IPS DF 19.7 (cell line): ENCODE results near the gene AREL1.

ENCODE experiments used
- DNase-seq: peaks from one replicate; pipeline ENCODE4 v3.0.0-alpha.2; 2013; ENCODE audit warnings: low read depth, low spot score

The AREL1 gene

DNA sequence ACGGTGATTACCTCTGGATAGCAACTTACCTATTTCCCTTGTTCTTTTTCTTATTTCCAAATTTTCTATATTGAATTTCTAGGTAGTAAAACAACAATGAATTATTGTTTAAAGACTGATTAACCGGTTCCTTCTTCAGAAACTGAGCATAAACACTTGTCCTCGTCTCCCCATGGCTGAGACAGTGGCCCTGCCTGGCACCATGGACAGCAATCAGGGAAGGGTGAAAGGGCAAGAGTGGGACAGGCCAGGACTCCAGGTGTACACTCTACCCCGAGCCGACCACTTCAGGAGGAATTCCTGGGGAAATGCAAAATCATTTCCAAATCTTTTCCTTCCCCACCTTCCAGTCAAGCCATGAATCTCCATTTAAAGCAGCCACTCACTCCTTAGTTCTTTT is 52.0 kb downstream of the AREL1 start:
- no peak for DNase-seq

DNA sequence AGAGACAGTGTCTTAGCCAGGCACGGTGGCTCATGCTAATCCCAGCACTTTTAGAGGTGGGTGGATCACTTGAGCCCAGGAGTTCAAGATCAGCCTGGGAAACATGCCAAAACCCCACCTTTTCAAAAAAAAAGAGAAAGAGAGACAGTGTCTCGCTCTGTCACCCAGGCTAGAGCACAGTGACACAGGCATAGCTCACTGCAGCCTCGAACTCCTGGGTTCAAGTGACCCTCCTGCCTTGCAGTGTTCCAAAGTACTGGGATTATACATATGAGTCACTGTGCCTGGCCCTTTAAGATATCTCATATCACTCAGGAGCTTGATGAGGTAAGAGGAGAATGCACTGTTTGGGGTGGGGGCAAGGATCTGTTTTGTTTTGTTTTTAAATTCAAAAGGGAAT is 52.7 kb downstream of the AREL1 start:
- DNase-seq, result no peak

DNA sequence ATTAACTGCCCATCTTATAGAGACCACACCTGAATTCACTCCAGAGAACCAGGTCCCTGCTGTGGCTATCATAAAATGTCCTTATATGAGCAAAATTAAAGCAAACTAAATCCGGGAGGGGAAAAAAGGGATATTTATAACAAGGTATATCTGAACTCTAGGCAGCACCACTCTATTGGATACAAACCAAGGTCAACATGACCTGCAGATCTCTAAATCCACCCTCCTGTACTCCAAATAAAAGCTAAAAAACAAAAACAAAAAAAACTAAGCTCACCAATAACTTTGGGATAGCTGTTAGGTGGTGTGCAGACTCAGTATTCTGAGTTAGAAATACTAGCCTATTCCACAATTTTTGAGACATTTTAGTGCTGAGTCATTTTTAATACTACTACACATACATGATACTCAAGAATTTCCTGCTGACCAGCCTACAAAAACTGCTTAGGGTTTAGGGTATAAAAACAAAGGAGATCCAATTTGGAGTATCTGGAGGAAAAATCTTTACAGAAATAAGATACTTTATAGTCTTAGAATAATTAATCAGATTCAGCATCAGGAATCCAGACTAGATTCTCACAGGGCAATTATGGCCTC is 54.2 kb downstream of the AREL1 start:
- no peak for DNase-seq

DNA sequence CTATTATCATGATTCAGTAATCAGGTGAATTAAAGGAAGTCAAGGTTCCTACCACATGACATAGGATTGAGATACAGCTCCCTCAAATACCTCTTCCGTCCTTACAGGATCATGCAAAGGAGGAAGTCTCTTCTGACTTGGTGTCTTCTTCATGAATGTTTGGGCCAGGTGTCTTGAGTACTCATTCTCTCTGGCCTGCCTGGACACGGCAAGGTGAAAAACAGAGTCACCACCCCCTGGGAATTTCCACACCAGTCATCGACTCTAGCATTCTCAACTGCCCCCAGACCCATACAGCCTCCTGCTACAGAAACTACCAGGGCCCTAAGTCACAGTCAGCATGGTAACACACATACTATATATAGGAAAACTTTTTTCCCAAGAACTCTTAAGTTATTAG is 55.9 kb downstream of the AREL1 start:
- DNase-seq, result no peak

DNA sequence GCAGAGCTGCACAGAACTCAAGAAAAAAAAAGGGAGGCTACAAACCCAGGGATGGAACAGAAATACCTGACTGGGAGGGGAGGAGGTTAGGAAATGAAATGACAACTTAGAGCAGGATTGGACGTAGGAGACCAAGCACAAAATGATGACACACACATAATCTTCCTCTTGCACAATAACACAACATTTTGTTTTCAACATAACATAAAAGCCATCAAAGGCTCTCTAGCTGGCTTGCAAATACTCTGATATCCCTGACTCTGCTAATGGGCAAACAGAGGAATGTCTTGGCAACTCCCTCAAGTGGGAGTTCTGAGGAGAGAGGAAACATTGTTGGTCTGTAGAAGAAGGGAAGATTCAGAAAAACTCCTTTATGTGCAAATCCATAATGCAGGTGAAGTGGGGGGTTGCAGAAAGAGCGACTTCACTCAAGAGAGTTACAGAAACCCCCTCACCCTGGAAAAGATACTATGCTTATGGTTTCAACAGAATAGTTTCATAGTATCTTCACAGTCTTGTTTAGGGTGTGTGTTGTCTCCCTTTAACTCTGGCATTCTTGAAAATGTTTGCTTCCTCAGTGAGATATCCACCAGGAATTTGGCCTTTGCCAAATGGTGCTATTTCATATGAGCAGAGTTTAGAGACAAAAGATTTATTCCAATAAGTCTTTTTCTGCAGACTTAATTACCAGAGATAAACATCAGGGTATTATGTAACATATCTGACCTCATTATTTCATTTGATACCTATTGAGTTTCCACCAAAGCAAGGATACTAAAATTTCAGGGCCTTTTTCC is 57.1 kb downstream of the AREL1 start:
- no peak for DNase-seq

DNA sequence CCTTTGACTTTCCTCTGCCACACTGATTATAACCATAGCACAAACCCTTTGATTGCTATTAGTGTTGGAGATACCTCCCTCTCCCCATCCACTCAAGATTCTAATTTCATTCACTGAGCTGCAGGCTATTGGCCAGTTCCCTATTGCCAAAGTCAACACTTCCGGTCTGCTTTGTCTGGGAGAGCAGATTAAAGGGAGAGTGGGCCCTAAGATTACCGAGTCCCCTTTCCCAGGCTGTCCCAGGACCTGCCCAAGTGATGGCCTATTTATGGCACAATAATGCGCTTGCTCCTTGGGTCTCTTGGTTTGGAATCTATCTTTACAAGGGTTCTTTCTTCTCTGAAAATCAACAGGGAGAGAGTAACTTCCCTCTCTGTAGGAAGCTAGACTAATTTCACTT is 57.9 kb downstream of the AREL1 start:
- no peak for DNase-seq

DNA sequence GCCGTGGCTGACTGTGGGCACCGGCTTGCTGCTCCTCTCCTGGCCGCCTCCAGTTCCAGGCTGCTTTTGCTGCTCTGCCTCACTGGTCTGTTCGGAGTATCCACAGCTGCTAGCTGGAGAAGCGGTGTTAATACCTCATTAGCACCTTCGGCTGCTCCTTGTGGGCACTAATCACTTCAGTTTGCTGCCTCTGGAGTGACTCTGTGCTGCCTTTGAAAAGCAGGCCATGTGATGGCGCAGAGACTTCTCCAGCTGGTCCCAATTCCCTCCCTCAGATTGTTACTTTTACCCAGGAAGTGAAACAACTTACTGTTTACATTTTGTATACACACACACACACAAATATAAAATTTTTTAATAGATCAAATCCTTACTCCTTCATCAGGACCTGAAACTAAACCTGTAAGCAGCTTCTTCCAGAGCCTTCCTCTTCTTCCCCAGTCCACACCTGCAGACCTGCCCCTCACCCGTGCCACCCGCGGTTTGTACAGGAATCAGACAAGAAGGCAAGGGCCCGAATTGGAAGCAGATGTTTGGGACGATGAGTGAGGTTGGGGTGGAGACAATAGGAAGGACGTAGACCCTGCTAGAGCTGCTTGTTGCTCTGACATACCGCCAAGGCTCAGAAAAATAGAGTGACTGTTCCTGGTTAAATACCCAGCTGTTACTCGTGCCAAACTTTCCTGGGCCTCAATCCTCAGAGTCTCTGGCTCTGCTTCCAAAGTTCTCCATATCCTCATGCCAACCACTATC is 59.3 kb downstream of the AREL1 start:
- DNase-seq, result no peak

DNA sequence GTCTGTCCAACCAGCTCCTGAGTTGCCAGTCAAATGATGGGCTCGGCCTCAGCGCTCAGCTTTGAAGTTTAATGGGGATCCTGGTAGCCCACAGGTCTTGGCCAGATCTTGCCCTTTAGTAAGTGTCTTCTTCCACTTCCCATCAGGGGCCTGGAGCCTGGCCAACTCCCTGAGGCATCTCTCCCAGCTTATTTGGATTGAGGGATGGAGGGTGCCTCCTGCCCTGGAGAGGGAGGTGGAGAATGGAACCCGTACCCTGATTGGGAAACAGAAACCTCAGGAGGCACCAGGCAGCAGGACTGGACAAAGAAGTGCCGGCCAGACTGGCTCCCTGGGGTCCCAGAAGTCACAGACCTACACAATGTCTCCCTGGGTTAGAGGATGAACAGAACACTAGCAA is 60.3 kb downstream of the AREL1 start:
- DNase-seq, result no peak

DNA sequence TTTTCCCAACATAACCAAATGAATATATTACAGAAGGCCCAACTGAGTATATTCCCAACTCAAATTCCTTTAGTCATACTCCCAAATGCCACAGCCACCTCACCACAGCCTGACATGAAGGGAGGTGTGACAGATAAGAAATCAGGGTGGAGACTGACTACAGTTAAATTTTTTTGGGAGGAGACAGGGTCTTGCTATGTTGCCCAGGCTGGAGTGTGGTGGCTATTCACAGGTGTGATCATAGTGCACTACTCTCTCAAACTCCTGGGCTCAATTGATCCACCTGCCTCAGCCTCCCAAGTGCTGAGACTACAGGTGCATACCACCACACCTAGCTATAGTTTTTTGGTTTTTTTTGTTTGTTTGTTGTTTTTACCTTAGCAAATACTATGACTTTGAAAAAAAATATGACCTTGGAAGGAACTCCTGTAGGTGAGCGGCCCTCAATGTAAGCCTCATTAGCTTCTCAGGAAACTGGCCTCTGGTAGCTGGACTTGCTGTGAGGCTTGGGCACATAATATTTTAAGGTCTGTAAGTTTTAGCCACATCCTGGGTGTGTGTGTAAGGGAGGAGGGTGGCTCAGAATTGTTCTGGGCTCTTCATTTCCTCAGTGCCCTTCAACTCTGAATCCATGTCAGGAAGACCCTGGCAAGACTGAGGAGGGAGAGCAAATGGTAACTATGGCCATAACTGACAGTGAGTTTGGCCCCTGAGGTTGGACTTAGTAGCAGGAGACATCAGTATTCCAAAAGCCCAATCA is 61.8 kb downstream of the AREL1 start:
- no peak for DNase-seq

DNA sequence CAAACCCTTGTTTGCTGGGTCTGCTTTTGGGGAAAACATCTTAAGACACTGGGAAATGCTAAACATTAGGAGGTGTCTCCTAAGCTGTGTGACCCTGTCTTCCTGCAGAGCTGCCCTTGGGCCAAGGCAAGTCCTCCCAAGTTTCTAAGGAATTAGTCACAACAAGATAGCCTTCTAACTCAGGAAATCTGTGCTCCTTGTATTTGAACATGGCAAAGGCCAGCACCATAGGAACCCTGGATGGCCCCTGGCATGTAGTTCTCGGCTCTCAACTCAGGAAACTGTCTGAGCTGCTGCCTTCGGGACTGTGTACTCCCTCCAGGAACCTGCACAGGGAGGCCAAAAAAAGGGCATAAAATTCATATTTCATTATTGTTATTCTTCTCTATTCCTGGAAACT is 63.2 kb downstream of the AREL1 start:
- DNase-seq, result no peak

DNA sequence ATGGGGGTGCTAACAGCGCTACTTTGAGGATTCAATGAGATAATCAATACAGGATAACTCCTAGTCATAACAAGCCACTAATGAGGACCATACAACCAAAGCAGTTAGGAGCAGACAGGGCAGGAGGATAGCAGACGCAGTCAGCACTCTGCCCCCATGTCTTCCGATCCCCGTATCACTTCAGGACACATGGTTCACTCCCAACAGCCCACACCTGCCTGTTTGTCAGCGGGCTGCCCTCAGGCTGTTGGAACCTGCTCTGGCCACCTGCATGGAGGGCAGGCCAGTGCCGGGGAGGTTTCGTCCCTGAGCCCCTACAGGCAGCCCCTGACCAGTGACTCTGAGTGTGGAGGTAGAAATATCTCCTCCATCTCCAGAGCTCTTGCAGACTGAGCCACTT is 63.7 kb downstream of the AREL1 start:
- DNase-seq, result no peak

DNA sequence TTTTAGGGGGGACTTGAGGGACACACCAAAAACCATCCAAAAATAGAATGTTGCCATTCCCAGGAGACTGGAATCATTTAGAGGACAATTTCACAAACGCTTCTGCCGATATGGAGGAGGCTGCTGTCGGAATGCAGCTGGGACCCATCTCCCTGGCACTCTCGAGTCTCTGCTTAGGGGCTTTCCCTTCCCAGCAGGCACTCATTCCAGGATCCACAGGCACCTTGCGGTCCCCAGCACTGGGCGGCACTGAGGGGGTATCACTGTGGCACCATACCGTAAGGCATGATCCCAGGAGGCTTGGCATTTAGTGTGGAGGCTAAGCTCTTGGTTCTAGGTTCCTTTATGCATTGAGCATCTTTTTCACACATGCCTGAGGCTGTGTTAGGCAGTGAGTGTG is 64.3 kb downstream of the AREL1 start:
- no peak for DNase-seq

DNA sequence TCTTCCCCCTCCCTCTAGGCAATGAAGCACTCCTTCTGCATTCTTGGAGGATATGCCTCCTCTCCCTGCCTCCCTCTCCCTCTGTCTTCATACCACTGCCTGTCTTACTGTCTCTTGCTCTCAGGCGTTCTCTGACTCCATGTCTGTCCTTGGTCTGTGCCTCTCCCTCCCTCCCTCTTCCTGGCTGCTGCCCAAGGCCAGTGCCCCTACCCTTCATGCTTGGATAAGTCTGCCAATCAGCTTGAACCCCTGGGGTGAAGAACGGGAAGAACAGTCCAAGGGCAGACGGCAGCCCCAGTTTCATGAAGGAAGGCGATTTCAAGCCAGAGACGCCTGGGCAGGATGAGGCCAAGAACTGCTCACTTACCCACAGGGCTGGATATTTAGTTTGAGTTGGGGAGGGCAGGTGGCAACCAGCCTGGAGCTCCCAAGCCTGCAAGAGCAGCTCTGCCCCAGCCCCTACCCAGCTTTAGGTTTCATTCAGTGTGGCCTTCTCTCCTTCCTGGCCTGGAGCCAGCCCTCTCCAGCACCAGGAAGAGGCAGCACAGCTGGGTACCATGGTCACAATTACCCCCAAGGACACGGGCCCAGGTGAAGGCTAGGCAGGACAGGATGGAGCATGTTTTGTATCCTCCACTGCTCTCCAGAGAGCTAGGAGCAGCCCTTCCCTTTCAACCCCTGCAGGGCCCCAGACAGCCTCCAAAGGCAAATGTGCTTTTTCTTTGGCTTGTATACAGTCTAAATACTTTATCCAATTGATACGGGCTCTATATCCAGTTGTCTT is 65.0 kb downstream of the AREL1 start:
- DNase-seq, result no peak

DNA sequence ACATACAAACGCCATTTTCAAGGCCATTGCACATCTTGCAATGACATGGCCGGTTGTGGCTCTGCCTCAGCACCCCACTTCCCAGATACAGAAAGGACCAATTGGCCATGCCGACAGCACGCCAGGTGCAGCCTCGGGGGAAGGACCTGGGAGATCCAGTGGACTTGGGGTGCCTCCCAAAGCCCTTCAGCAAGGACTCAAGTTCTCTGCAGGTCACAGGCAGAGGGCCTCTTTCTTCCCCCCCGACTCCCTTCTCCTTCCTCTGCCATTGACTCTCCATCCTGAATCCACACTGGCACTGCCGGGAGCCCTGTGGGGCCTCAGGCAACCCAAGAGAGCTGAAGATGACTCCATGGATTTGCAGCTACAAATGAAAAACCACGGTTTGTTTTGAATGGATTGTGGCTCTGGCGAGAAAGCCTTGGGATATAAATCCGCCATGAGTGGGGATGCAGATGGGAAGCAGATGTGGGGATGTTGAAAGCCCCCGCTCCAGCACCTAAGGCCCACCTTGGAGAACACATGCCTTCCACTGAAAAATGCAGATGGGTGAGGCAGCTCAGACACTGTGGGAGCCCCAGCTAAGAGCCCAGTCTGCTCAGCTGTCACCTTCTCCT is 65.7 kb downstream of the AREL1 start:
- DNase-seq, result no peak

DNA sequence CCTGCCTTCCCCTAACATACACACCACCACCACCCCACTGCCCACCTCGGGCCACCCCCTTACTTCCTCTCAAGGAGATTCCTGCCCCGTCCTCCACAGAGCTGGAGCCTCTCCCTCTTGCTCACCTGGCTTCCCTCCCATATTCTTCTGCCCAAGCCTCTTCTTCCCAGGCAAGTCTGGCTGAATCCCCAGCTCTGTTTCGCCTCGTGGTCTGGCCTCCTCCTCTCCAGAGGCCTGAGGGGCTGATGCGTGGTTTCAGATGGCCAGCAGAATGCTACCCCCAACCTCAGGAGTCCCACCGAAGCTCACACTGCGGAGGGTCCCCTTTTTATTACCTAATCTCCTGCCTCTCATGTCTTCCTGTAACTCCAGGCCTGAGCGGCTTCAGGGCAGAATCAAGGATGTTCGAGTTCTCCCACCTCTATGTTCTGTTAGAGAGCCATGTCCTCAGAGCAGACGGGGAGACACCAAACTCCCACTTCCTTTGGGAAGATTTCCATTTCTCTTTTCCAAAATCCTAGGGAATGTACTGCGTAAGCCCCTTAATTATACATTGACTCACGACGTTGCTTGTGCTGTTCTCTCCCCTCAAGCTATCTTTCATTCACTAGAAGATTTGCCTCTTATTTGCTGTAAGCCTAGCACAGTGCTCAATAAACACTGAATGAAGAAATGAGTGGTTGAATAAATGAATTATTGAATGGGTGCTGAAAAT is 67.0 kb downstream of the AREL1 start:
- DNase-seq, result no peak

DNA sequence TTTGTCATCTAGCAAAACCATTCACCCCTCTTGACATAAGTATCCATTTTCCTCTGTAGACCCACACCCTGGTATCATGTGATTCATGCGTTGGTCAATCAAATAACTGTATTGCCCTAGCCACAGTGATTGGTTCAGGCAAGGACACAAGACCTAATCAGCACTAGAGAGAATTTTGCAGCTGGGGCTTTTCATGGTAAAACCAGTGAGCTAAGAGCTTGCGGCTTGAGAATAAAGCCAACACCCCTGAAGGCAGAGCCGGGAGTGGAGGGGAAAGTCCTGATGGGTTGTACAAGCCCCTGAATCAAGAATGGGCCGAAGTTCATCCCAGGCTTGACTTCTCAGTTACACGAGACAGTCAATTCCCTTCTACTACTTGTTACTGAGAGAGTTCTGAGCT is 67.6 kb downstream of the AREL1 start:
- no peak for DNase-seq

DNA sequence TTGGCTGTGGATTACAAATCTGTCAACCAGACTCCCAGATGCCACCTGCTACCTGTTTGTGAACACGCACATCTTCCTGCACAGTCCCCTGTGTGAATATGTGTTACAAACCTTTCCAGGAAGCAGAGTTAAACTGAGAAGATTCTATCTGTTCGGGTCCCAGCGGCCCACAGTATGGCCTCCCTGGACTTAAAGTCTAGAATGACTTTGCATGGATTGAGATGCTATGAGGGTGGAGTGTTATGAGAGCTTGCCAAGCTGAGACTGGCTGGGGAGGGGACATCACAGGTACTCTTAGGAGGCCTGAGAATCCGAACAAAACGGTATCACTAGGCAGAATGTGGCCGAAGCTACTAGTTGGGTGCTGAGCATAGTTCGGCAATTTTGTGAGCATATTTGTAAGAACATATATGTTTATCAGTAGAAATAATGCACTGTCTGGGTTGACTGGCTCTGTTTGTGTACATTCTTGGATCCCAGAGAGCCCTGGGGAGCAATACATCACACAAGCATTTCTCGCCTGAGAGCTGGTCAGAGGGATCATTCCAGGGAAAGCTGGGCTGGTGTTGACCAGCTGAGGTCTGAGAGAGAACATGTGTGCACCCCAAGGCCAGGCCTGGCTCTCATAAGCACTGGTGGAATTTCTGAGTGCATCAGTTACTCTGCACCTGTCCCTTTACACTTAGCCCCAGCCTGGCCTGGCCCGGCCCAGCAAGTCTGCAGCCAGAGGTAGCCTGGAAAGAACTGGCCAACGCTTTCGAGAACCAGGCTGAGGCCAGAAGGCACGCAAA is 71.1 kb downstream of the AREL1 start:
- DNase-seq, result no peak

DNA sequence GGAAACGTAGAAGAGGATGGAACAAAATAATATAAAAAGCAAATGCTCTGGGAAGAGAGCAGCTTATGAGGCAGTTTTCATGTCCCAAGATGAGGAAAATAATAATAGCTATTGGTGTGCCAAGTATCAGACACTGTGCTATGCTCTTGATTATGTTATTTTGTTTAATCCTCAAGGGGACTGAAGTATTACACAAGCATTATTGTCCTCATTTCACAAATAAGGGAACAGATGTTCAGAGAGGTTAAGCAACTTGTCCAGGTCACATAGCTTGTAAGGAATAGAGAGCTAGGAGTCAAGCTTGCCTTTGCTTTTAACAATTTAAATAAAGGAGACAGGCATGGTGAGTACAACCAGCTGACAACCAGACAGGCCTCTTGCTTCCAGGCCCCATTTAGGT is 73.9 kb downstream of the AREL1 start:
- DNase-seq, result no peak

DNA sequence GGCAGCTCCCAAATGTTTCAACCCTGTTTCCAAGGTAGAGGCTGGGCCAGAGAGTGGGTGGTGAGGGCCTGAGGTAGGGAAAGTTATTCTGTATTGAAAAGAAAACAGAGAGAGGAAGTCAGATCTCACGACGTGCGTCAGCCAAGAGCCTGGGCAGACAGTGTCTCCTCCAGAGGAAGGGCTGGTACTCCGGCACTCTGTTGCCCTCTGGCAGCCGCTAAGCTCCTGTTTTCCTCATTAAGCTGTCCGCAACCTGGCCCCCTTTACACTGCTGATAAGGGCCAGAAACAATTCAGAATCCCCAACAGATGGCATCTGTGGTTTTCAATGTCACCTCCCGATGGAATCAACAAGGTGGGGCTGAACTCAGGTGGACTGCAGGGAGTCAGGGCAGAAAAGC is 74.8 kb downstream of the AREL1 start:
- DNase-seq, result no peak

DNA sequence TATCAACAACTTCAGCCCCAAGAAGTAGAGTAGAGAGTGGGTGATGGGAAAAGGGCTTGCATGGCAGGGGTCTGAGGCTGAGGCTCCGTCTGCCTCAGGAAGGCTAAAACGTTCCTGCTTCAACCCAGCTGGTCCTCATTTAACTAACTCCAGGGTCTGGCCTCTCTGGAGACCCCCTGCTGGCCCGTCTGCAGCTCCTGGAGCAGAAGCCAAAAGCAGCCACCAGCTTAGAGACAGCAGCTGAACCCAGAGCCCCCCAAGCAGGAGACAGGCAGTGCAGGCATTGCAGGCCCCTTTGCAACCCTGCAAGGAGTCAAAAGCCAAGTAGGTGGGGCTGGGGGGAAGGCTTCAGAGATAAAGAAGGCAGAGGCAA is 75.7 kb downstream of the AREL1 start:
- DNase-seq, result no peak
